Dedifferentiated amniotic fluid mesenchymal stem cell (primary cell): ENCODE data around the gene TCF19.
"Not testable (repeated sequence)": the region's sequence is repeated elsewhere in the genome, so short reads cannot be mapped to it uniquely, and the experiment has no call there.

Experiments
- DNase-seq: peaks from one replicate; pipeline ENCODE4 v3.0.0-alpha.2; 2016; ENCODE audit errors: extremely low spot score

The TCF19 gene

GRCh38 chr6:31179896-31180295, 21.5 kb downstream of the TCF19 start:
- DNase-seq = no peak

GRCh38 chr6:31180500-31180899, 22.1 kb downstream of the TCF19 start:
- no peak for DNase-seq

- not testable (repeated sequence) for DNase-seq
Measured at GRCh38 chr6:31183287-31183686, 24.9 kb downstream of the TCF19 start.

DNA sequence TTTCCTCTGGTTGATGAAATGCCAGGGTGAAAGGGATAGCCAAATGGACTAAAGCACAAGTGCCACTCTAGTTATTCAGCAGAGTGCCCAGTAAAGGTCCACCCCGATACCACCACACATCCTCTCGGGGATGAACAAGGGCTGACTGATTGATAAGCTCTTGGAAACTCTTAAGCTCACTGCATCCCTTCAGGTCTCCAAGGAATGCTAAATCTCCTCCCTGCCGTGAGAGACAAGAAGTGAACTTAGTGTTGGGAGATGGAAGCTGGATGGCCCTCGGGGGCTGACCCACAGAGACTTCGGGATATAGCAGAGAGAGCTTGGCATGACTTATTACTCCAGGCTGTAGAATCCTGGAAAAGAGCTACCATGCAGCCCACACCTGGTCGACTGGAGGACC, 25.5 kb downstream of the TCF19 start:
- not testable (repeated sequence) for DNase-seq

DNA sequence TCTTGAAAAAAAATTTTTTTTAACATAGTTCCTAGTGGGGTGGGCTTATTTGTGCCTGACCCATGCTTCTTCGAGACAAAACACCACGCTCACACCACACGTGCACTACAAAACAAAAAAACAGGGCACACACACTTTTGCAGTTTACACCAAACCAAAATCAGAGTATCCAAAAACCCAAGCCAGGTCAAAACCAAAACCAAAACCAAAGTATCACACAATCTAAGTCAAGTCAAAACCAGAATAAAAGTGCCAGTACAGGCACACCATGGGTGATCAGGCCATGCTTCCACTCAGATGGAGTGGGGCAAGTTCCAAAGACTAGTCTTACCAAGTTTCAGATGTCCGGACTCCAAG, 27.3 kb downstream of the TCF19 start:
- DNase-seq = not testable (repeated sequence)

GRCh38 chr6:31186052-31186734, 27.8 kb downstream of the TCF19 start:
- no peak for DNase-seq

DNA sequence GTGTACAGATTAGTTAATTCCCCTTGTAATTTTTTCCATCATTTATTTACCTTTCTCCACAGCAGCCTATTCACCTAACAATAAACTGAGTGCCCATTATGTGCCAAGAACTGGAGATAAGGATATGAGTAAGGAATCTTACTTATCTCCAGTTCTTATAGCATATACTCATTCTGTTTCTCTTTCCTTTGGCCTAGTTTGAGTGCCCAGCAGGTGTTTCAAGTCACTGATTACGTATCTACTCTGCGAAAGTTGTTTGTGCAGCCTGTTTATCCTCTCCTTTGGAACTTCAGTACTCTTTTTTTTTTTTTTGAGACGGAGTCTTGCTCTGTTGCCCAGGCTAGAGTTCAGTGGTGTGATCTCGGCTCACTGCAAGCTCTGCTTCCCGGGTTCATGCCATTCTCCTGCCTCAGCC, 29.4 kb downstream of the TCF19 start:
- DNase-seq = no peak

DNA sequence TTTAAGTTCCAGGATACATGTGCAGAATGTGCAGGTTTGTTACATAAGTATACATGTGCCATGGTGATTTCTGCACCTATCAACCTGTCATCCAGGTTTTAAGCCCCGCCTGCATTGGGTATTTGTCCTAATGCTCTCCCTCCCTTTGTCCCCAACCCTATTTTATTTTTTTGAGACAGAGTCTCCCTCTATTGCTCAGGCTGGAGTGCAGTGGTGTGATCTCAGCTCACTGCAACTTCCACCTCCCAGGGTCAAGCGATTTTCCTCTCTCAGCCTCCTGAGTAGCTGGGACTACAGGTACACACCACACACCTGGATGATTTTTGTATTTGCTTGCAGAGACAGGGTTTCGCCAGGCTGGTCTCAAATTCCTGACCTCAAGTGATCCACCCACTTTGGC, 30.8 kb downstream of the TCF19 start:
- not testable (repeated sequence) for DNase-seq

- no peak for DNase-seq
Measured at GRCh38 chr6:31190488-31190887, 32.1 kb downstream of the TCF19 start.

DNA sequence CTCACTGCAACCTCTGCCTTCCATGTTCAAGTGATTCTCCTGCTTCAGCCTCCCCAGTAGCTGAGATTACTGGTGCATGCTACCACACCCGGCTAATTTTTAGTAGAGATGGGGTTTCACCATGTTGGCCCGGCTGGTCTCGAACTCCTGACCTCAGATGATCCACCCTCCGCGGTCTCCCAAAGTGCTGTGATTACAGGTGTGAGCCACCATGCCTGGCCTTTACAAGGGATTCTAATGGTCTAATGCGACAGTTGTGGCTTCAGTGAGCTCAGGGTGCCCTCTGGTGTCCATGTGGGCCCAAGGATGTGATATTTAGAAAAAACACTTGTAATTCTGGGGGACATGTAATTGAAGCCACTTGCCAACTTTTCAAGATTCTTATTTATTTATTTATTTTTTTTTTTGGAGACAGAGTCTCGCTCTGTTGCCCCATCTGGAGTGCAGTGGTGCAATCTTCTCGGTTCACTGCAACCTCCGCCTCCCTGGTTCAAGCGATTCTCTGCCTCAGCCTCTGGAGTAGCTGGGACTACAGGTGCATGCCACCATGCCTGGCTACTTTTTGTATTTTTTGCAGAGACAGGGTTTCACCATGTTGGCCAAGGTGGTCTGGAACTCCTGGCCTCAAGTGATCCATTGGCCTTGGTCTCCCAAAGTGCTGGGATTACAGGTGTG, 34.2 kb downstream of the TCF19 start:
- peak; percentile 56 for DNase-seq

- no peak for DNase-seq
Measured at GRCh38 chr6:31193206-31193605, 34.8 kb downstream of the TCF19 start.

DNA sequence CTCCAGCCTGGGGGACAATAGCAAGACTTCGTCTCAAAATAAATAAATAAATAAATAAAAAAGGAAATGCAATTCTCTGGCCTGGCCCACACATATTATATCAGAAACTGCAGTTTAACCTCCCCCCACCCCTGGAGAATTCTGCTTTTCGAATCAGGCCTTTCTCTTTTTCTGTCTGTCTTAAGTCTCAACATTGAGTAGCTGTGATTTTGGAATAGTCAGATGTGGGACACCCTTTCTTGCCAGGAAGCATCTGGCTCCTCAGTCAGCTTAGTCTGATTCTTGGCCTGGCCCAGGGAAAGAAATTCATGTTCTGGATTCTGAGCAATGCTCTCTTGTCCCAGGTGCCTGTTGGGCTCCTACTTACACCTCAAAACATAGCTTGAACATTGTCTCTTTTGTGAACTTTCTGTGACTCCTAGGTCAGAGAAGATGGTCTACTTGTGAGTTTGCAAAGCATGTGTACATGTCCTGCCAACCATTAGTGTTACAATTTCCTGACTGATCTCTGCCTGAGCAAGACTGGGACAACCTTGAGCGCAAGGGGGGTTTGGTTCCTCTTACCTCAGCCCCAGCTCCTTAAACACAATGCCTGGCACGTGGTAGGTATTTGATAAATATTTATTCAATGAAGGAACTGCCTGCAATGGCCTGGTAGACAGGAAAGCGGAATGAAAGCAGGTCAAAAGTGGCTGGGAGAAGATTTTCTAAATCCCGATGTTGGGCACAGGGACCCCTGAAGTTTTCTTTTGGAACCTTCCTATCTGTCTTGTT, 35.9 kb downstream of the TCF19 start:
- DNase-seq = no peak

DNA sequence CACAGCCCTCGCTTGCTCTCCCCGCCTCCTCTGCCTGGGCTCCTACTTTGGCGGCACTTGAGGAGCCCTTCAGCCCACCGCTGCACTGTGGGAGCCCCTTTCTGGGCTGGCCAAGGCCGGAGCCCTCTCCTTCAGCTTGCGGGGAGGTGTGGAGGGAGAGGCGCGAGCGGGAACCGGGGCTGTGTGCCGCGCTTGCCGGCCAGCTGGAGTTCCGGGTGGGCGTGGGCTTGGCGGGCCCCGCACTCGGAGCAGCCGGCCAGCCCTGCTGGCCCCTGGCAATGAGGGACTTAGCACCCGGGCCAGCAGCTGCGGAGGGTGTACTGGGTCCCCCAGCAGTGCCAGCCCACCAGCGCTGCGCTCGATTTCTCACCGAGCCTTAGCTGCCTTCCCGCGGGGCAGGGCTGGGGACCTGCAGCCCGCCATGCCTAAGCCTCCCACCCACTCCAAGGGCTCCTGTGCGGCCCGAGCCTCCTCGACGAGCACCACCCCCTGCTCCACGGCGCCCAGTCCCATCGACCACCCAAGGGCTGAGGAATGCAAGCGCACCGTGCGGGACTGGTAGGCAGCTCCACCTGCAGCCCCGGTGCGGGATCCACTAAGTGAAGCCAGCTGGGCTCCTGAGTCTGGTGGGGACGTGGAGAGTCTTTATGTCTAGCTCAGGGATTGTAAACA, 37.1 kb downstream of the TCF19 start:
- DNase-seq = not testable (repeated sequence)

DNA sequence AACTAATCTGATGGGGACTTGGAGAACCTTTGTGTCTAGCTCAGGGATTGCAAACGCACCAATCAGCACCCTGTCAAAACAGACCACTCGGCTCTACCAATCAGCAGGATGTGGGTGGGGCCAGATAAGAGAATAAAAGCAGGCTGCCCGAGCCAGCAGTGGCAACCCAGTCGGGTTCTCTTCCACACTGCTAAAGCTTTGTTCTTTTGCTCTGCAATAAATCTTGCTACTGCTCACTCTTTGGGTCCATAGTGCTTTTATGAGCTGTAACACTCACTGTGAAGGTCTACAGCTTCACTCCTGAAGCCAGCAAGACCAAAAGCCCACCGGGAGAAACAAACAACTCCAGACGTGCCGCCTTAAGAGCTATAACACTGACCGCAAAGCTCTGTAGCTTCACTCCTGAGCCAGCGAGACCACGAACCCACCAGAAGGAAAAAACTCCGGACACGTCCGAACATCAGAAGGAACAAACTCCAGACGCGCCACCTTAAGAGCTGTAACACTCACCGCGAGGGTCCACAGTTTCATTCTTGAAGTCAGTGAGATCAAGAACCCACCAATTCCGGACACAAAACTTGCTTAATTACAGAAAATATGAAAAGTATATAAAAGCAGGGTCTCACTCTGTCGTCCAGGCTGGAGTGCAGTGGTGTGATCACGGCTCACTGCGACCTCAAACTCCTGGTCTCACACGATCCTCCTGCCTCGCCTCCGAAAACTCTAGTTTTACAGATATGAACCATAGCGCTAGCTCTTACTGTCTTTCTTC, 38.0 kb downstream of the TCF19 start:
- DNase-seq = not testable (repeated sequence)

GRCh38 chr6:31197559-31198305, 39.3 kb downstream of the TCF19 start:
- peak; percentile 53 for DNase-seq

DNA sequence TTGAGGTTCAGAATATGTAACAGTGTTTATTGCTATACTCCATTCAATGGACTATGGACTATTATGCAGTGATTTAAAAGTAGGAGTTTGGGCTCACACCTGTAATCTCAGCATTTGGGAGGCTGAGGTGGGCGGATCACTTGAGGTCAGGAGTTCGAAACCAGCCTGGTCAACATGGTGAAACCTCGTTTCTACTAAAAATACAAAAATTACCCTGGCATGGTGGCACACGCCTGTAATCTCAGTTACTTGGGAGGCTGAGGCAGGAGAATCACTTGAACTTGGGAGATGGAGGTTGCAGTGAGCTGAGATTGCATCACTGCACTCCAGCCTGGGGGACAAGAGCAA, 40.7 kb downstream of the TCF19 start:
- not testable (repeated sequence) for DNase-seq

DNA sequence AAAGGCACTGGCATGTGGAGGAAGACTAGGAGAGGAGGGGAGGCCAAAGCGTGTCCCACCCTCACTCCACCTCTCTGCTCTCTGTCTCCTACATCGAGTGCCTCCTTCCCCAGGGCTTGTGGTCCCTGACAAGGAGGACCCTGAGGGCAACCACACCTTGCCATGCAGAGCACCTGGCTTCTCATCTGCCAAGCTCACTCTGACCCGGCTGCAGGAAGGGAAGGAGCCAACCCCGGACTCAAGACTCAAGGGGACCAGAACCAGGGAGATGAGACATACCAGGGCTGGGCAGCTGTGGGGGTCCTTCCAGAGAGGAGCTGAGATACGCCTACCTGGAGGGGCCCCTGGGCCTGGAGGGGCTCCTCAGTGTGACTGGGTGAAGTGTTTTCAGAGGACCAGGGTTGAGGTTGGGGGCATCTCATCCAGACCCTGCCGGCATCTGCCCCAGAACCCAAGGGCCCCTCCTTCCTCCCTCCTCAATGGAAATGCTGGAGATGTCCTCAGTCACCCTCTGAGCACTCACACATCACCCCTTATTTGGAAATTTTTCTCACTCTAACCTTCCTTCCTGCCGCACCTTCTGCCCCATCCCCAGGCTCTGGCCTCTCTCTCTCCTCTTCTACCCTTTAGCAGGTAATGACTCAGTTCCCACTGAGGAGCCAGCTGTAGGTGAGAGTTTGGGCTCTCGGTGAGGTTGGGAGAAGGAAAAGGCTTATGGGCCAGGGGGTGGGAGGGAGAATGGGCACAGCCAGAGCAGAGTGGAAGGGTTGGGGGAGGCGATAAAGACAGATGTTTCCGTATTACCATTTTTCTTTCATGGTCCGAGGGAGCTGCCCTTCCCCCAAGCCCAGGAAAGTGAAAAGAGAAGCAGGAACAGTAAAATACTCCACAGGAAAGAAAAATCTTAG, 44.1 kb downstream of the TCF19 start:
- DNase-seq = no peak

- peak; percentile 26 for DNase-seq
Measured at GRCh38 chr6:31203345-31203979, 45.1 kb downstream of the TCF19 start.

DNA sequence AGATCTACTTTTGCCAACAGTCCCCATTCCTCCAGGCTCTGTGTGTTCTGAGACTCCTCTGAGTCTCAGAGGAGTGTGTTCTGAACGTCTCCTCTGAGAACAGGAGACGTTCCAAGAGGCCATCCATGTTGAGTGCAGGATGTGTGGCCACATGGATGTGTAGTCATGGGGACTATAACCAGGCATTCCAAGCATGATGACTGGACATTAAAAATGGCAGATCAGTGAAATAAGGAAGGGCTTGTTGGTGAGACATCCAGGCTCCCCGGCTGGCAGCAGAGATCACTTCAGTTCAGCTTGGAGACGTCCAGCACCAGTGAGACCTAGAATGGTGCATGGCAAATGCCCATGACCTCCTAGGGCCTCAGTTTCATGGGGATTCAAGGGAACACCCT, 46.4 kb downstream of the TCF19 start:
- DNase-seq = no peak
